Subcutaneous adipose tissue (tissue), 4 donors: ENCODE measurements around the gene DLGAP1. TPM values are rescaled to one million over a fixed set of nuclear protein-coding genes. Genes with fewer than 3 reads are reported as not detected.

Source experiments
- CTCF ChIP-seq: fragments of 450-650 bp; IDR thresholded peaks from one replicate; pipeline ENCODE4 v1.5.1; 2016; ENCODE audit warnings: low read depth, mild to moderate bottlenecking, control low read depth, antibody characterized with exemption, moderate library complexity
- total RNA-seq, 4 donors: library from RNA; depleted of rRNA; stranded (reverse); fragments of >200 nt; gene quantifications; one replicate each; pipeline ENCODE4 v1.1.0, GENCODE V29; 2016

DLGAP1 gene
- total RNA-seq, 4 donors from 2014 or later, result 0.44 to 3.3 (median 0.99) TPM

GRCh38 chr18:3932276-3932675, 522.8 kb downstream of the DLGAP1 start:
- no peak for TF ChIP-seq CTCF

GRCh38 chr18:3931542-3932112, 523.5 kb downstream of the DLGAP1 start:
- TF ChIP-seq CTCF, result no peak

- TF ChIP-seq CTCF, result no peak
Measured at GRCh38 chr18:3931013-3931315, 524.1 kb downstream of the DLGAP1 start.

GRCh38 chr18:3930126-3931012, 524.7 kb downstream of the DLGAP1 start:
- TF ChIP-seq CTCF, result no peak

GRCh38 chr18:3924455-3924854, 530.7 kb downstream of the DLGAP1 start:
- no peak for TF ChIP-seq CTCF

GRCh38 chr18:3923750-3924149, 531.4 kb downstream of the DLGAP1 start:
- no peak for TF ChIP-seq CTCF

GRCh38 chr18:3921826-3922225, 533.3 kb downstream of the DLGAP1 start:
- no peak for TF ChIP-seq CTCF
